ENCODE data around the gene E2F8.

The E2F8 gene

GRCh38 chr11:19225581-19225980 is 15.2 kb downstream of the E2F8 start:
- TF ChIP-seq REST (IDR thresholded peaks at IDR 0.05; ENCODE audit: insufficient read depth in 1 of 2, low read depth in 2 of 2, low read length in 2 of 2): no peak
- TF ChIP-seq POLR2AphosphoS5 (IDR thresholded peaks at IDR 0.05; ENCODE audit: low read depth, low read length): no peak
- no peak for TF ChIP-seq SIN3A (IDR thresholded peaks at IDR 0.05; ENCODE audit: borderline replicate concordance, insufficient read depth, low read length)
- TF ChIP-seq TAF1 (IDR thresholded peaks at IDR 0.05; ENCODE audit: borderline replicate concordance, insufficient read depth, low read length): no peak
- no peak for TF ChIP-seq FOXP2 (optimal IDR thresholded peaks at IDR 0.05; ENCODE audit: borderline replicate concordance, extremely low read depth, extremely low read length, insufficient read depth)

- TF ChIP-seq REST (IDR thresholded peaks at IDR 0.05; ENCODE audit: insufficient read depth in 1 of 2, low read depth in 2 of 2, low read length in 2 of 2): no peak
- TF ChIP-seq FOXP2 (optimal IDR thresholded peaks at IDR 0.05; ENCODE audit: borderline replicate concordance, extremely low read depth, extremely low read length, insufficient read depth): no peak
- no peak for TF ChIP-seq POLR2AphosphoS5 (IDR thresholded peaks at IDR 0.05; ENCODE audit: low read depth, low read length)
- TF ChIP-seq SIN3A (IDR thresholded peaks at IDR 0.05; ENCODE audit: borderline replicate concordance, insufficient read depth, low read length): no peak
- no peak for TF ChIP-seq TAF1 (IDR thresholded peaks at IDR 0.05; ENCODE audit: borderline replicate concordance, insufficient read depth, low read length)
Observed at GRCh38 chr11:19225123-19225522, 15.6 kb downstream of the E2F8 start.

- TF ChIP-seq TAF1 (IDR thresholded peaks at IDR 0.05; ENCODE audit: borderline replicate concordance, insufficient read depth, low read length): no peak
- no peak for TF ChIP-seq SIN3A (IDR thresholded peaks at IDR 0.05; ENCODE audit: borderline replicate concordance, insufficient read depth, low read length)
- TF ChIP-seq FOXP2 (optimal IDR thresholded peaks at IDR 0.05; ENCODE audit: borderline replicate concordance, extremely low read depth, extremely low read length, insufficient read depth): no peak
- TF ChIP-seq REST (IDR thresholded peaks at IDR 0.05; ENCODE audit: insufficient read depth in 1 of 2, low read depth in 2 of 2, low read length in 2 of 2): no peak
- TF ChIP-seq POLR2AphosphoS5 (IDR thresholded peaks at IDR 0.05; ENCODE audit: low read depth, low read length): no peak
Observed at GRCh38 chr11:19220903-19221724, 19.6 kb downstream of the E2F8 start.

- TF ChIP-seq POLR2AphosphoS5 (IDR thresholded peaks at IDR 0.05; ENCODE audit: low read depth, low read length) (no peak), REST (IDR thresholded peaks at IDR 0.05; ENCODE audit: insufficient read depth in 1 of 2, low read depth in 2 of 2, low read length in 2 of 2) (no peak), SIN3A (IDR thresholded peaks at IDR 0.05; ENCODE audit: borderline replicate concordance, insufficient read depth, low read length) (no peak), FOXP2 (optimal IDR thresholded peaks at IDR 0.05; ENCODE audit: borderline replicate concordance, extremely low read depth, extremely low read length, insufficient read depth) (no peak), TAF1 (IDR thresholded peaks at IDR 0.05; ENCODE audit: borderline replicate concordance, insufficient read depth, low read length) (no peak)
Observed at GRCh38 chr11:19218786-19219460, 21.8 kb downstream of the E2F8 start.

Data from PFSK-1 (cell line).